A549 (cell line): Measurements from ENCODE around the gene NEGR1.

Experiments
- CEBPB ChIP-seq, 2 experiments: fragments of >200 bp in 1 of 2; sonication (Bioruptor Twin) in 1 of 2; formaldehyde crosslinking in 1 of 2; IDR thresholded peaks; 2 replicates each; pipeline ENCODE4 v1.6.1; 2012 to 2016
- CHD2 ChIP-seq: fragments of 150-350 bp; IDR thresholded peaks from 2 replicates; pipeline ENCODE4 v1.6.1; 2014; ENCODE audit warnings: low read length; ENCODE audit not compliant: partially characterized antibody
- CHD4 ChIP-seq: fragments of 200-600 bp; sonication (generic); IDR thresholded peaks from 2 replicates; pipeline ENCODE4 v1.6.1; 2016; ENCODE audit warnings: antibody characterized with exemption, mild to moderate bottlenecking, borderline replicate concordance
- EHMT2 ChIP-seq: fragments of 200-600 bp; sonication (generic); IDR thresholded peaks from 2 replicates; pipeline ENCODE4 v1.6.1; 2016; ENCODE audit warnings: antibody characterized with exemption, low read depth, mild to moderate bottlenecking, moderate library complexity
- JUN ChIP-seq, 2 experiments: fragments of >200 bp; sonication (Bioruptor Twin); formaldehyde crosslinking; IDR thresholded peaks; 2 replicates in 1 of 2; 3 replicates in 1 of 2; pipeline ENCODE4 v1.6.1; 2016 to 2017
- JUNB ChIP-seq: fragments of >200 bp; sonication (Bioruptor Twin); formaldehyde crosslinking; IDR thresholded peaks from 2 replicates; pipeline ENCODE4 v1.6.1; 2016
- MAX ChIP-seq: IDR thresholded peaks from 2 replicates; pipeline ENCODE4 v1.6.1; 2012
- POLR2A ChIP-seq: IDR thresholded peaks from 2 replicates; pipeline ENCODE4 v1.6.1; 2012; ENCODE audit warnings: mild to moderate bottlenecking, low read length
- RAD21 ChIP-seq, 2 experiments: fragments of >200 bp in 1 of 2; sonication (Bioruptor Twin) in 1 of 2; formaldehyde crosslinking in 1 of 2; IDR thresholded peaks in 1 of 2; conservative IDR thresholded peaks in 1 of 2; 2 replicates in 1 of 2; 3 replicates in 1 of 2; pipeline ENCODE4 v1.6.1; 2012 to 2018; ENCODE audit warnings: inconsistent platforms in 1 of 2
- RFX5 ChIP-seq: fragments of 450-650 bp; IDR thresholded peaks from 2 replicates; pipeline ENCODE4 v1.7.1; 2014; ENCODE audit warnings: antibody characterized with exemption, mild to moderate bottlenecking, moderate library complexity
- ZFP36 ChIP-seq: fragments of 450-650 bp; IDR thresholded peaks from 2 replicates; pipeline ENCODE4 v1.6.1; 2014; ENCODE audit warnings: borderline replicate concordance; ENCODE audit not compliant: partially characterized antibody
- TF ChIP-seq, protein P1 (sequence below): fragments of 200-600 bp; sonication (generic); IDR thresholded peaks from 2 replicates; pipeline ENCODE4 v1.6.1; 2016; ENCODE audit warnings: antibody characterized with exemption, mild to moderate bottlenecking, moderate library complexity
- TF ChIP-seq, protein P2 (sequence below): fragments of >200 bp; sonication (Bioruptor Twin); formaldehyde crosslinking; IDR thresholded peaks from 3 replicates; pipeline ENCODE4 v1.5.1; 2016

GRCh38 chr1:71522721-71523120, 759.6 kb downstream of the NEGR1 start:
- no peak for TF ChIP-seq POLR2A
- TF ChIP-seq, protein P1, sequence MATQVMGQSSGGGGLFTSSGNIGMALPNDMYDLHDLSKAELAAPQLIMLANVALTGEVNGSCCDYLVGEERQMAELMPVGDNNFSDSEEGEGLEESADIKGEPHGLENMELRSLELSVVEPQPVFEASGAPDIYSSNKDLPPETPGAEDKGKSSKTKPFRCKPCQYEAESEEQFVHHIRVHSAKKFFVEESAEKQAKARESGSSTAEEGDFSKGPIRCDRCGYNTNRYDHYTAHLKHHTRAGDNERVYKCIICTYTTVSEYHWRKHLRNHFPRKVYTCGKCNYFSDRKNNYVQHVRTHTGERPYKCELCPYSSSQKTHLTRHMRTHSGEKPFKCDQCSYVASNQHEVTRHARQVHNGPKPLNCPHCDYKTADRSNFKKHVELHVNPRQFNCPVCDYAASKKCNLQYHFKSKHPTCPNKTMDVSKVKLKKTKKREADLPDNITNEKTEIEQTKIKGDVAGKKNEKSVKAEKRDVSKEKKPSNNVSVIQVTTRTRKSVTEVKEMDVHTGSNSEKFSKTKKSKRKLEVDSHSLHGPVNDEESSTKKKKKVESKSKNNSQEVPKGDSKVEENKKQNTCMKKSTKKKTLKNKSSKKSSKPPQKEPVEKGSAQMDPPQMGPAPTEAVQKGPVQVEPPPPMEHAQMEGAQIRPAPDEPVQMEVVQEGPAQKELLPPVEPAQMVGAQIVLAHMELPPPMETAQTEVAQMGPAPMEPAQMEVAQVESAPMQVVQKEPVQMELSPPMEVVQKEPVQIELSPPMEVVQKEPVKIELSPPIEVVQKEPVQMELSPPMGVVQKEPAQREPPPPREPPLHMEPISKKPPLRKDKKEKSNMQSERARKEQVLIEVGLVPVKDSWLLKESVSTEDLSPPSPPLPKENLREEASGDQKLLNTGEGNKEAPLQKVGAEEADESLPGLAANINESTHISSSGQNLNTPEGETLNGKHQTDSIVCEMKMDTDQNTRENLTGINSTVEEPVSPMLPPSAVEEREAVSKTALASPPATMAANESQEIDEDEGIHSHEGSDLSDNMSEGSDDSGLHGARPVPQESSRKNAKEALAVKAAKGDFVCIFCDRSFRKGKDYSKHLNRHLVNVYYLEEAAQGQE, result no peak
- TF ChIP-seq, protein P2, sequence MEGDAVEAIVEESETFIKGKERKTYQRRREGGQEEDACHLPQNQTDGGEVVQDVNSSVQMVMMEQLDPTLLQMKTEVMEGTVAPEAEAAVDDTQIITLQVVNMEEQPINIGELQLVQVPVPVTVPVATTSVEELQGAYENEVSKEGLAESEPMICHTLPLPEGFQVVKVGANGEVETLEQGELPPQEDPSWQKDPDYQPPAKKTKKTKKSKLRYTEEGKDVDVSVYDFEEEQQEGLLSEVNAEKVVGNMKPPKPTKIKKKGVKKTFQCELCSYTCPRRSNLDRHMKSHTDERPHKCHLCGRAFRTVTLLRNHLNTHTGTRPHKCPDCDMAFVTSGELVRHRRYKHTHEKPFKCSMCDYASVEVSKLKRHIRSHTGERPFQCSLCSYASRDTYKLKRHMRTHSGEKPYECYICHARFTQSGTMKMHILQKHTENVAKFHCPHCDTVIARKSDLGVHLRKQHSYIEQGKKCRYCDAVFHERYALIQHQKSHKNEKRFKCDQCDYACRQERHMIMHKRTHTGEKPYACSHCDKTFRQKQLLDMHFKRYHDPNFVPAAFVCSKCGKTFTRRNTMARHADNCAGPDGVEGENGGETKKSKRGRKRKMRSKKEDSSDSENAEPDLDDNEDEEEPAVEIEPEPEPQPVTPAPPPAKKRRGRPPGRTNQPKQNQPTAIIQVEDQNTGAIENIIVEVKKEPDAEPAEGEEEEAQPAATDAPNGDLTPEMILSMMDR, result no peak
- TF ChIP-seq CHD2, result no peak
- no peak for TF ChIP-seq EHMT2
- no peak for TF ChIP-seq JUNB
- no peak for TF ChIP-seq CHD4
- no peak for TF ChIP-seq JUN (IDR thresholded peaks at IDR 0.05)
- no peak for TF ChIP-seq RFX5
- no peak for TF ChIP-seq MAX
- no peak for TF ChIP-seq RAD21 (conservative IDR thresholded peaks at IDR 0.05 in 1 of 2, IDR thresholded peaks at IDR 0.05 in 1 of 2)
- no peak for TF ChIP-seq ZFP36
- TF ChIP-seq CEBPB (IDR thresholded peaks at IDR 0.05), result no peak
